A549 (cell line): ENCODE measurements around the gene ZNF385A. TPM values are rescaled to one million over a fixed set of nuclear protein-coding genes. Genes with fewer than 3 reads are reported as not detected.
"Not testable (repeated sequence)": the region's sequence is repeated elsewhere in the genome, so short reads cannot be mapped to it uniquely, and the experiment has no call there.

ENCODE experiments used
- ATAC-seq, 2 experiments: fragments of 200-7000 bp in 1 of 2; fragments of >200 bp in 1 of 2; cut with Nextera tagmentation in 1 of 2; cut with Tn5 transposase in 1 of 2; 3 replicates each; pipeline versions ENCODE4 v1.8.0 to v1.9.1; 2018 to 2020; ENCODE audit warnings: mild to moderate bottlenecking in 1 of 2, moderate library complexity in 1 of 2
- CTCF ChIA-PET: fragments of 300-600 bp; sonication (Branson Sonifier 250); formaldehyde crosslinking; extraction: SDS; loops from one replicate; lab custom pipeline; 2021; ENCODE audit warnings: antibody characterized with exemption, inconsistent platforms; lab: Yijun Ruan, JAX
- POLR2A ChIA-PET: fragments of 350-600 bp; formaldehyde crosslinking; extraction: SDS; loops from one replicate; lab custom pipeline; 2021; ENCODE audit warnings: antibody characterized with exemption, inconsistent platforms; lab: Yijun Ruan, JAX
- DNase-seq, 2 experiments: peaks; one replicate each; pipeline versions ENCODE4 v3.0.0 to v3.0.0-alpha.2; 2011 to 2016; ENCODE audit warnings: low read depth in 1 of 2, low spot score in 1 of 2
- FAIRE-seq: peaks from 2 replicates; lab custom pipeline; 2011; peaks lifted over from hg19 to GRCh38; lab: Jason Lieb, UNC
- H3K27ac ChIP-seq, 2 experiments: fragments of >200 bp; sonication (Bioruptor Twin); formaldehyde crosslinking; 3 replicates each; pipeline ENCODE4 v1.5.1; 2016 to 2017
- H3K4me1 ChIP-seq: fragments of >200 bp; sonication (Bioruptor Twin); formaldehyde crosslinking; 3 replicates; pipeline ENCODE4 v1.6.1; 2016
- H3K4me2 ChIP-seq: fragments of >200 bp; sonication (Bioruptor Twin); formaldehyde crosslinking; 3 replicates; pipeline ENCODE4 v1.6.1; 2016
- H3K4me3 ChIP-seq: fragments of >200 bp; sonication (Bioruptor Twin); formaldehyde crosslinking; 3 replicates; pipeline ENCODE4 v1.5.1; 2016
- H3K9me3 ChIP-seq: fragments of >200 bp; sonication (Bioruptor Twin); formaldehyde crosslinking; 3 replicates; pipeline ENCODE4 v1.6.1; 2016
- CBX2 ChIP-seq: fragments of 200-600 bp; sonication (generic); IDR thresholded peaks from 2 replicates; pipeline ENCODE4 v1.6.1; 2016; ENCODE audit warnings: low read depth, mild to moderate bottlenecking, borderline replicate concordance
- CEBPB ChIP-seq, 2 experiments: fragments of >200 bp in 1 of 2; sonication (Bioruptor Twin) in 1 of 2; formaldehyde crosslinking in 1 of 2; IDR thresholded peaks; 2 replicates each; pipeline ENCODE4 v1.6.1; 2012 to 2016
- CTCF ChIP-seq: fragments of >200 bp; sonication (Bioruptor Twin); formaldehyde crosslinking; IDR thresholded peaks from 3 replicates; pipeline ENCODE4 v1.5.1; 2016
- E2F6 ChIP-seq: IDR thresholded peaks from 2 replicates; pipeline ENCODE4 v1.6.1; 2012; ENCODE audit warnings: low read depth, borderline replicate concordance
- FOSB ChIP-seq: fragments of 250-450 bp; sonication (Bioruptor Pico); IDR thresholded peaks from 2 replicates; pipeline ENCODE4 v1.5.0; 2020; ENCODE audit warnings: mild to moderate bottlenecking, moderate library complexity
- FOXS1 ChIP-seq: fragments of 250-450 bp; sonication (Bioruptor Pico); IDR thresholded peaks from 2 replicates; pipeline ENCODE4 v1.5.0; 2020; ENCODE audit warnings: mild to moderate bottlenecking, moderate library complexity
- GATA3 ChIP-seq: IDR thresholded peaks from 2 replicates; pipeline ENCODE4 v1.6.1; 2012; ENCODE audit warnings: borderline replicate concordance
- HDAC2 ChIP-seq: fragments of 200-600 bp; sonication (generic); IDR thresholded peaks from 2 replicates; pipeline ENCODE4 v1.6.1; 2016
- MAZ ChIP-seq: fragments of 150-350 bp; IDR thresholded peaks from 2 replicates; pipeline ENCODE4 v1.6.1; 2014; ENCODE audit warnings: antibody characterized with exemption, low read depth, low read length, borderline replicate concordance
- MYC ChIP-seq: IDR thresholded peaks from 2 replicates; pipeline ENCODE4 v1.6.1; 2012; ENCODE audit warnings: mild to moderate bottlenecking, inconsistent platforms, low read length, improper control_type of control experiment, borderline replicate concordance
- PBX3 ChIP-seq: IDR thresholded peaks from 2 replicates; pipeline ENCODE4 v1.6.1; 2012
- PHF8 ChIP-seq: fragments of 200-600 bp; sonication (generic); IDR thresholded peaks from 2 replicates; pipeline ENCODE4 v1.6.1; 2016; ENCODE audit warnings: low read depth, mild to moderate bottlenecking, antibody characterized with exemption, moderate library complexity, borderline replicate concordance
- POLR2AphosphoS2 ChIP-seq: conservative IDR thresholded peaks from 2 replicates; pipeline ENCODE4 v1.6.1; 2012; ENCODE audit warnings: low read length, improper control_type of control experiment, inconsistent platforms
- RAD21 ChIP-seq, 2 experiments: fragments of >200 bp in 1 of 2; sonication (Bioruptor Twin) in 1 of 2; formaldehyde crosslinking in 1 of 2; IDR thresholded peaks in 1 of 2; conservative IDR thresholded peaks in 1 of 2; 2 replicates in 1 of 2; 3 replicates in 1 of 2; pipeline ENCODE4 v1.6.1; 2012 to 2018; ENCODE audit warnings: inconsistent platforms in 1 of 2
- RCOR1 ChIP-seq: fragments of 150-350 bp; IDR thresholded peaks from 2 replicates; pipeline ENCODE4 v1.6.1; 2014; ENCODE audit warnings: antibody characterized with exemption, low read length, low read depth
- RNF2 ChIP-seq: fragments of 200-600 bp; sonication (generic); IDR thresholded peaks from 2 replicates; pipeline ENCODE4 v1.6.1; 2016; ENCODE audit warnings: low read depth, mild to moderate bottlenecking, antibody characterized with exemption, moderate library complexity, borderline replicate concordance
- SMC3 ChIP-seq: fragments of >200 bp; sonication (Bioruptor Twin); formaldehyde crosslinking; IDR thresholded peaks from 3 replicates; pipeline ENCODE4 v1.6.1; 2018; ENCODE audit warnings: inconsistent platforms
- SREBF2 ChIP-seq: fragments of 450-650 bp; IDR thresholded peaks from 2 replicates; pipeline ENCODE4 v1.6.1; 2014; ENCODE audit warnings: mild to moderate bottlenecking, moderate library complexity
- USF2 ChIP-seq: fragments of 450-650 bp; IDR thresholded peaks from 2 replicates; pipeline ENCODE4 v1.6.1; 2014; ENCODE audit warnings: antibody characterized with exemption
- ZNF302 ChIP-seq: fragments of 250-450 bp; sonication (Bioruptor Pico); IDR thresholded peaks from 2 replicates; pipeline ENCODE4 v1.9.0; 2021; ENCODE audit warnings: inconsistent platforms, mild to moderate bottlenecking, moderate library complexity
- WGBS: methylation state at CpG from one replicate; pipeline ENCODE4 v1.1.6; 2017; ENCODE audit errors: missing lambda C conversion rate; 5-methylcytosine and 5-hydroxymethylcytosine counted together
- polyA plus RNA-seq, 4 experiments: library from polyadenylated mRNA; depleted of rRNA in 3 of 4; stranded (reverse); fragments of >200 nt; fragmentation: RNase III in 1 of 4; extraction: RNeasy Plus Mini Kit Qiagen cat#74134 plus additional on column Dnase treatment in 1 of 4; gene quantifications; 2 replicates in 3 of 4; 3 replicates in 1 of 4; pipeline ENCODE4 v1.2.3, GENCODE V29; 2011 to 2017

The ZNF385A gene
- polyA plus RNA-seq, 2 of the 4 experiments (the other 2 are of a cell fraction): 1.8 to 14.9 TPM

GRCh38 chr12:54355104-54355815 lies 29.3 kb downstream of the ZNF385A start (continued):
- TF ChIP-seq USF2: no peak
- TF ChIP-seq FOXS1 (CRISPR knock-in tag): no peak
- TF ChIP-seq, all 56 proteins: peak for 0

- FAIRE-seq, H3K27ac ChIP-seq, POLR2A ChIA-PET, DNase-seq, H3K4me3 ChIP-seq, ATAC-seq, H3K4me2 ChIP-seq, H3K9me3 ChIP-seq: not testable (repeated sequence)
- 85% methylated on average over 7 of the region's 7 CpGs for WGBS
- peaks cover 23% of the 10 kb centered on the region for H3K4me1 ChIP-seq
- CTCF ChIA-PET: interaction anchor here (0.7 to 5.1 kb wide), 9 partner anchors 7 to 1470 kb away, joined by 3 to 38 read pairs (median 4); no protein-coding TSS in a partner anchor
Measured at GRCh38 chr12:54354271-54354670, 30.3 kb downstream of the ZNF385A start.

- FAIRE-seq: no peak
- DNase-seq: no peak
- Histone ChIP-seq H3K4me2 (no peak overlapping the region), H3K9me3 (no peaks in the 10 kb centered on the region), H3K27ac (no peak overlapping the region), H3K4me1 (peaks cover 20% of the 10 kb centered on the region), H3K4me3 (no peak overlapping the region)
- 67% methylated on average over 1 of the region's 1 CpG for WGBS
- ChIA-PET POLR2A (interaction anchor here (0.6 to 1.8 kb wide), 2 partner anchors 17 to 73 kb away, joined by 3 to 4 read pairs; partner anchors contain the start of genes CBX5 and HNRNPA1), CTCF (interaction anchor here (0.9 to 5.1 kb wide), 17 partner anchors 9 to 139 kb away, joined by 3 to 38 read pairs (median 4); partner anchors contain the start of gene COPZ1)
- TF ChIP-seq POLR2AphosphoS2 (no peak), PBX3 (no peak), RCOR1 (no peak), USF2 (no peak), CEBPB (IDR thresholded peaks at IDR 0.05) (no peak), ZNF302 (no peak), HDAC2 (no peak), GATA3 (no peak), SREBF2 (no peak)
- peak; percentile 12; a peak in 4 of 6 replicates for ATAC-seq
Measured at GRCh38 chr12:54352891-54353874, 31.4 kb downstream of the ZNF385A start.

GRCh38 chr12:54352022-54352531 lies 32.5 kb downstream of the ZNF385A start:
- Histone ChIP-seq H3K9me3 (no peaks in the 10 kb centered on the region), H3K4me3 (no peak overlapping the region), H3K4me1 (peaks cover 12% of the 10 kb centered on the region; the same call in 1 of the 3 replicates), H3K4me2 (no peak overlapping the region), H3K27ac (no peak overlapping the region)
- CTCF ChIA-PET: interaction anchor here (0.7 to 5.1 kb wide), 13 partner anchors 9 to 161 kb away, joined by 3 to 38 read pairs (median 5); partner anchors contain the start of gene COPZ1
- WGBS: 94% methylated on average over 21 of the region's 21 CpGs
- FAIRE-seq (no peak), ATAC-seq (no peak), DNase-seq (no peak)
- POLR2A ChIA-PET: interaction anchor here (0.6 to 1.8 kb wide), 2 partner anchors 16 to 72 kb away, joined by 3 to 4 read pairs; partner anchors contain the start of genes CBX5 and HNRNPA1
- no peak for TF ChIP-seq RNF2
- no peak for TF ChIP-seq SMC3
- no peak for TF ChIP-seq CTCF
- TF ChIP-seq E2F6: no peak
- no peak for TF ChIP-seq MYC
- TF ChIP-seq CBX2: no peak
- TF ChIP-seq USF2: no peak
- TF ChIP-seq RAD21 (conservative IDR thresholded peaks at IDR 0.05 in 1 of 2, IDR thresholded peaks at IDR 0.05 in 1 of 2): no peak
- no peak for TF ChIP-seq MAZ
- no peak for TF ChIP-seq PHF8
- no peak for TF ChIP-seq FOSB (CRISPR knock-in tag)
- TF ChIP-seq FOXS1 (CRISPR knock-in tag): no peak
